Muscle of back (tissue), 11 donors: ENCODE measurements around the gene DGKG. TPM values are rescaled to one million over a fixed set of nuclear protein-coding genes. Genes with fewer than 3 reads are reported as not detected.
A peak's percentile ranks its signal among the peaks of the same experiment; 100 is the strongest.

ENCODE experiments used
- DNase-seq, 3 donors: peaks; one replicate each; pipeline versions ENCODE4 v3.0.0 to v3.0.0-alpha.2; 2013
- polyA plus RNA-seq, 10 donors: library from polyadenylated mRNA; unstranded; fragments of 120-200 nt; gene quantifications; one replicate each; pipeline ENCODE4 v1.2.1, GENCODE V29; 2013; ENCODE audit not compliant: insufficient read length in 10 of 10

The DGKG gene
- polyA plus RNA-seq, 10 donors = 0.49 to 4.3 (median 2.4) TPM

GRCh38 chr3:186244016-186244415, 118.0 kb downstream of the DGKG start:
- DNase-seq = no peak

DNA sequence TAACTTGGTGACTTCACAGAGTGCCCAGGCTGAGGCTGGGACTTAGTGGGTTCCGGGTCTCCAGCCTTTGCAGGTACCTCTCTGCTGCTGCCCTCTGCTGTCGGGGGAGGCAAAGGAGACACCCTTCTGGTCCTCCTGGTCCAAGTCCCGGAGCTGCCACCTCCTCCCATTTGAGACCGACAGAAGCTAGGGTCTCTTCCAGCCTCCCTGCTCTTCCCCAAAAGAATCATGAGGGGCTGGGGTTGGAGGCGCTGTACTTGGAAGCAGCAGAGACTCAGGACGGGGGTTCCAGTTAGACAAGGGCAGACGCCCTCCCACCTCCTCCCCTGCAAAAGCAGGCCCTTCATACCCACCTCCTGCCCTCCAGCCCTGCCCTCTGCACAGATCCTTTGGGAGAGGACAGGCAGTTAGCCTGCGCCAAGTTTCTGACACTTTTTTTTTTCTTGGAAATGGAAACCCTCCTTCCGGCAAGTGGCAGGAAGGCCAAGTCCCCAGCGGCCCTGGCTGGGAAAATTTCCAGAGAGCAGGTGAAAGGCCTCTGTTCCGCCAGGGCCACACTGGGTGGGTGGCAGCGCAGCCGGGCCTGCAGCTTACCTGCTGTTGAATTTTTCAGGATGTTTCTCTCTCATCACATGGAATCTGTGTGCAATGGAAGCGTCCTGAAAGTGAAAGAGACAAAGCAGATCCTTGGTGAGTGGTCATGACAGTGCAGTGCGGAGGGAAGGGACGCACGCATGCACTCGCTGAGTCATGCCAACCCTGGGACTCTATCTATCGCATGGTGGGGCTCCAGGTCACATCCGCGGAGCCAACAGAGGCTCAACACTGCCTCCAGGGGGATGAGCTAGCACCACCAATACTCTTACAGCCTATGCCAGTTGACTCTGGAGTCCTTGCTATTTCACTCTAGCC, 119.9 kb downstream of the DGKG start:
- DNase-seq = peak in 2 of 3 donors; percentile 51 to 71

GRCh38 chr3:186239321-186239720, 122.7 kb downstream of the DGKG start:
- DNase-seq = no peak

DNA sequence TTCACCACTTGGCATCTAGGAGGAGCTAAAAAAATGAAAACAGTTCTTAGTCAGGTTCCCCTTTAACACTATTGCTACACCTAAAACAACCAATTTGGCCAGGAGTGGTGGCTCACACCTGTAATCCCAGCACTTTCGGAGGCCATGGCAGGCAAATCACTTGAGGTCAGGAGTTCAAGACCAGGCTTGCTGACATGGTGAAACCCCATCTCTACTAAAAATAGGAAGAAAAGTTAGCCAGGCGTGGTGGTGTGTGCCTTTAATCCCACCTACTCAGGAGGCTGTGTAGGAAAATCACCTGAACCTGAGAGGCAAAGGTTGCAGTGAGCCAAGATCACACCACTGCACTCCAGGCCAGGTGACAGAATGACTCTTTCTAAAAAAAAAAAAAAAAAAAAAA, 124.1 kb downstream of the DGKG start:
- DNase-seq = no peak

DNA sequence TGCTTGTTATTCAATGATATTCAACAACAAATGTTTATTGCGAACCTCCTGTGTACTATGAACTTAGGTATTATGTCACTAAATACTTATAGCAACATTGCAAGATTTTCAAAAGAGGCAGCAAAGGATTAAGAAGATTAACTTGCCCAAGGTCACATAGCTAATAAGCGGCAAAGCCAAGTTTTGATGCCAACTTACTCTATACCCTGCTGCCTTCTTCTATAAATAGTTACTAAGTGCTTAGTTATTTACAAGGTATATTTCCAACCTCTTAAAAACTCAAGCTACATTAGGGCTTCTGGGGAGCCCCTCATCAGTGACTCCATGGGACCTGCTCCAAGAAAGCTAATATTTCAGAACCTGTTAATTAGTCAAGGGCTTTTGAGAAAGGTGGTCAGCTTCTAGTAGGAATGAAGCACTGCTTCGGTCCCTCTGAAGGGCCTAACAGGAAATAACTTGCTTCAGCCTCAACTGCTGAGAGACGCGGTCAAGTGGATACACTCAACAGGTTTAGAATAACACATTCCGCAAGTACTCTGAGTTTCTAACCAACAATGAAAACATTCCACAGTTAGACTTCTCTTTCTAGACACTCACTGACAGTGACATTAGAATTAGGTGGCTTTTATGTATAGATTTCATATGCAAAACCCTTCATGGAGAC, 125.5 kb downstream of the DGKG start:
- DNase-seq = no peak

DNA sequence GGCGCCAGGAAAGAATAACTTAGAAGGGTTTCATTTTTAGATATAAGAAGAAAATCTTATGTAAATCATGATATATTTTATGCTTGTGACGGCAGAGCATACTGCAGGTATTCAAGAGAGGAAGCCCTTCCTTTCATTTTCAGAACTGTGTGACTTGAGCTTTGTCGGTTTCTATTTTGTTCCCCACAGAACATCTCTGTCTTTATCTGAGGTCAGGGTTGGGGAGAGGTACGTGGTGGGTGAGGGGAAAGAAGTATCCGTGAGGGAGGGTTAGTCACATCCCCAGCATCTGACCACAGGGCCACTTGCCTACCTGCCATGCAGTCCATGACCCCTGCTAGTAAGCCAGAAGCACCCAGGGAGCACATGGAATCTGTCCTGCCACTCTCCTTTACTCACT, 126.5 kb downstream of the DGKG start:
- no peak for DNase-seq

GRCh38 chr3:186234152-186234551, 127.9 kb downstream of the DGKG start:
- no peak for DNase-seq

GRCh38 chr3:186226482-186226881, 135.6 kb downstream of the DGKG start:
- DNase-seq = no peak

DNA sequence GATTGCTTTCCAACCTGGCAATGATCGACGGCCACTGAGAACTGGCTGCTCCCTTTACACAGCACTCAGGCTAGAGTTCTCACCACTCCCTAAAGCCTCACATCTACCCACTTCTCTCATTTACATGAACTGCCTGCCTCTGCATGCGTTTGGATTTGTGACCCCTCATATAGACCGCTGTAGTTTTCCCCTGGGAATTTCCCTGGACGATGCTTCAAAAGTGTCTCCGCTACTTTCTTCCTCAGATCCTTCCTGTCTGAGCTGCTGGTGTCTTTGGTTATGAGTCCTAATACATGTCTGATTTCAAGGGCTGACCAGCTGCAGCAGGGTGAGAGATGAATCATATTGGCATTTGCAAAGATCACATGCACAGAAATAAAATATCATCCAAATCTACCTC, 136.4 kb downstream of the DGKG start:
- DNase-seq = no peak

DNA sequence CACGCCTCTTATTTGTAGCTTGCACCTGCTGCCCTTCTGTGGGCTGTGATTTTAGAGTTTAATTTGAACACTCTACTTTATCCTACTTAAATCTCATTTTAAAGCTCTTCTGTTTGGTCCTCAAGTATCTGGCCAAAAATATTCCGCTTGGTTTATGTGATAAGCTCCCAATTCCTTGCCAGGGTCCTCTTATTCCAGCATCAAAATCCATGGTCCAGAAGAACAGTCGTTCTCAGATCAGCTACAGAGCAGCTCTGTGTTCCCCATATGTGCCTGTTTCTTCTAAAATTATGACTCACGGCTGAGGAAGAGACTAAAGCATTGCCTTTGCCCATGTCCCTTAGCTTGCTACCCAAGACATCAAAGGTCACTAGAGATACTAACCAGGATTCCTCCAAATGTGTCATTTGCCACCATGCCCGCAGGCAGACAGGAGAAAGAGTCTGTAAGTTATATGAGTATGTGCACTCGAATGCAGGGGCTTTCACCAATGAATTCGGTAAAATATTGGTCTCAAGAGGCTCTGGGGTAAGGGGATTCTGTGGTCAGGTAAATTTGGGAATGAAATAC, 137.9 kb downstream of the DGKG start:
- DNase-seq = no peak

GRCh38 chr3:186223476-186223875, 138.6 kb downstream of the DGKG start:
- DNase-seq = no peak

- DNase-seq = peak in 1 of 3 donors; percentile 68
Observed at GRCh38 chr3:186221760-186222378, 140.2 kb downstream of the DGKG start.

- DNase-seq = peak; percentile 56 to 82 (median 60)
Observed at GRCh38 chr3:186220911-186221645, 141.0 kb downstream of the DGKG start.

GRCh38 chr3:186220365-186220764, 141.7 kb downstream of the DGKG start:
- no peak for DNase-seq

DNA sequence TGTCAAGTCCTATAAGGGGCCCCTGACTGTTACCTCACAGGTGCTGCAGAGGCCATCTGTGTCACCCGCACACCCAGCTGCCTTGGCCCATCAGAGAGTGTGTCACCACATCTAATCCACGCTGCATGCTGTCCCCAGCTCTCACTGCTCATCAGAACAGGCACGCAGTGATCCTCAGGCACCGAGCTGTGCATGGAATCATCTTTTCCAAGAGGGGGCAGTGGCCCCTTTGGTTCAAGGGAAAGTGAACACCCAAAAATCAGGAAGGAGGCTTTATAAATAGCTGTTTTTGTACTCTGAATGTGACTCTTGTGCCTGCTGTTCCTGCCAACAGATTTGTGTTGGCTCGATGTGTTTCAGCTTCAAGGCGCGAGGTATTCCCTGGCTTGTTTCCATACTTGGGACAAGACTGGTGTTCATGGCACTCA, 142.8 kb downstream of the DGKG start:
- DNase-seq = peak; percentile 75 to 79 (median 77)

DNA sequence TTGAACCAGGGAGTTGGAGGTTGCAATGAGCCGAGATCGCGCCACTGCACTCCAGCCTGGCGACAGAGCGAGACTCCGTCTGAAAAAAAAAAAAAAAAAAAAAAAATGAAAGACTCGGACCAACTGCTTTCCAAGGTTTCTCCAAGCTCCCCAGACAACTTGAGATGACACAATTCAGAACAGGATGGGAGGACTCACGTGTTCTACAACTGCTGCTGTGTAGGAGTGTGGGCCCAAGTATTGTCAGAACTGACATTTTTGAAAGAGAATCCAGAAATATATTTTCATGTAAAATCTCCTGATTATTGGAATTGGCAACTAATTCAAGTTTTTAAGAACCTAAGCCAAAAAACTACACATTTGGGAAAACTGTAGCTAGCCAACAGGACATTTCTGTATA, 143.6 kb downstream of the DGKG start:
- DNase-seq = peak in 1 of 3 donors; percentile 44

DNA sequence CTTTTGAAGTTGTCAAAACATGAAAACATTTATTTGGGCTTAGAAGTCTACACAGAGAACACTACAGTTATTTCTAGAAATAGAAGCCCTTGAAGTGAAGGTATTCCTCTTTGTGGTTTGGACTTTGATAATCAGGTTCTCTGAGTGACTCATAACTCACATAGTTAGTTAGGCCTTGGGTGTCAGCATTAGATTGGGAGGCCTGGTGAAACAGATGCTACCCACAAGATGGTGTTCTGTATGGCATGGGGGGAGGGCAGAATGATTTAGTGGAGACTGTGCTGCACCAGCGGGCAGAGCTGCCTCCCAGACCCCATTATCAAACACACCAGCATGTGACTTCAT, 144.2 kb downstream of the DGKG start:
- DNase-seq = no peak

GRCh38 chr3:186216900-186217819, 144.9 kb downstream of the DGKG start:
- no peak for DNase-seq

DNA sequence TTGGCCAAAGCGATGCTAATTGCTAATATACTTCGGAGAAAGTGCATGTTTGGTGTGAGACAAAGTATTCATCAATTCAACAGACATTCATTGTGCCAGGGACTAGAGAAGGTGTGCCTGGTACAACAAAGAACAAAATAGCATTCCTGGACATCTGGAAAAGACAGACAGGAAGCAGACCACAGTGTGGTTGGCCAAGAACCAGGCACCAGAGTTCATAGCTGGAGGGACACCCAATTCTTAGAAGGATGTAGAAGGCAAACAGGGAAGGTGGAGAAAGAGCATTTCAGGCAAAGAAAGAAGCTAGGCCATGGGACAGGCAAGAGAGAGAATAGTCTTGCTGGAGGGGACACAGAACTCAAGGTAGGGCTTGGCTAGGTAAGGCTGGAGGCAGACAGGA, 147.4 kb downstream of the DGKG start:
- no peak for DNase-seq

DNA sequence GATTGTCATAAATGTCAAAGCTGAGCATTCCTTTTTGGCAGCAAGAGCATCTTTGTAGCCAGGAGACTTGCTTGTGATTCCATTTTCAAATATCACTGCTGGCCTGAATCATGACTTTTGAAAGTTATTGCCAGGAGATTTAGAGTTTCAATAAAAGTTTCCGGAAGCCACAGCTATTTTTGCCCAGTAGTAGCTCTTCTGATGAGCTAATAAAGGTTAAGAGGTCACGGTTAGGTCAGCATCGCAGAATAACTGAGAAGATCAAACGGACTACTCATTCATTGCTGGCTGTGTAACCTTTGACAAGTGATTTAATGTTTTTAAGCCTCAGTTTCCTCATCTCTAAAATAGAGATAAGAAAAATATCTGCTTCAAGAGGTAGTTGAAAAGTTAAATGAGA, 148.1 kb downstream of the DGKG start:
- DNase-seq = no peak

DNA sequence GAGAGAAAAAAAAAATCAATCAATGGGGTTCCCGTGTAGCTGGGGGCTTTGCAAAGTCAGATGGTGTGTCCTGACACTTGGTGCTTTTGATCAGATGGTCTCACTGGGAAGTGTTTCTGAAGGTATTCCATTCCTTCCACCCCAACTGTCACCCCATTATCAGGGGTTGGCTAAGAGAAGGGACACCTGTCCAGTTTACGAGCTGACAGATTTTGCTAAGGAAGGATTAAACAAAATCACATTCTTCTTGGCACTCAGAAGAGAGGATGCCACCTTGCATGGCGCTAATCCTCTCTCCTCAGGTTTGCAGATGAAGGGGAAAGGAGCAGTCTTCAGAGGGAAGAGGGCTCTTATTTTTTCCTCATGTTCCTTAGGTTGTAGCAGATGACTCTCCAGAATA, 149.4 kb downstream of the DGKG start:
- DNase-seq = no peak
